ENCODE results near the gene GRAMD2A.

The GRAMD2A gene

DNA sequence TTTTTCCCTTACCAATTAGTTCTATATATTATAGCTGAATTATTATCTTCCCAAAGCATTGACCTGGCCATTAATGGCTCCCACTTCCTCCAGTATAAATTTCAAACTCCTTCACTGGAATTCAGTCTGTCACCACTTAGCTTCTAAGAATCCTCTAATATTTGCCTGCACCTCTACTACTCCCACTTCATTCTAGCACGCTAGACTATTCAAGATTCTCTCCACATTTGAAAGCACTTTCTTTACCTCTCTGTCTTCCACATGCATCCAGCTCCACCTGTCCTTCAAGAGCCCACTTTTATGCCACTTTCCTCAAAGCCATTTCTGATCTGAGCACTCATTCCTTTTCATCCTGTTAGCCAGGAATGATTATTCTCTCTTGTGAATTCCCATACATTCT, 64.4 kb downstream of the GRAMD2A start:
- H3K9me3 ChIP-seq (ENCODE audit: insufficient read depth, low read length) = no peaks in the 10 kb centered on the region

DNA sequence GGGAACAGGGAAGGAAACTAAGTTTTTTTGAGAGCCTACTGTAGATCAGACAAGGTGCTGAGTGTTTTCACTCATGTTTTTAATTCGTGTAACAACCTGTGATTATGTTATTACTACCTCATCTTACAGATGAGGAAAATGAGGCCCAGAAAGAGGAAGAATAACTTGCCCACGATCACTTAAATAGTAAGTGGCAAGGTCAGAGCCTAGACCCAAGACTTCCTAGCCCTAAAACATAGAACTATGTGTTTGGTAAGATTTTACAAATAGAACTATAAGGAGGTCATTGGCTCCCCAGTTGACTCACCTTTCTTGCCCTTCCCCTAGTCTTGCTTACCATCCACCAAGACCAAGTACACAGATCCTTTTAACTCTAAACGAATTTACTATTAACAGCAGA, 65.7 kb downstream of the GRAMD2A start:
- Histone ChIP-seq H3K27ac (ENCODE audit: low read depth, low read length) (no peak overlapping the region), H3F3A (ENCODE audit: insufficient read depth) (no peaks in the 10 kb centered on the region; the same call in 1 of the 2 replicates), H2AFZ (ENCODE audit: low read depth, low read length, severe bottlenecking) (peak overlapping the region; percentile 14)

More for the DNA sequence above, 64.4 kb downstream of the GRAMD2A start:
- Histone ChIP-seq H3K27me3 (ENCODE audit: low read length) (no peaks in the 10 kb centered on the region), H3K9me2 (replicated peaks; ENCODE audit: insufficient read depth, low read length) (no peaks in the 10 kb centered on the region), H3K4me2 (ENCODE audit: low read depth, low read length, poor library complexity, severe bottlenecking) (no peak overlapping the region), H2AFZ (ENCODE audit: low read depth, low read length, severe bottlenecking) (no peak overlapping the region), H4K20me1 (ENCODE audit: low read depth, low read length) (no peaks in the 10 kb centered on the region), H3K36me3 (ENCODE audit: low read length) (no peaks in the 10 kb centered on the region), H3F3A (ENCODE audit: insufficient read depth) (no peaks in the 10 kb centered on the region; the same call in 1 of the 2 replicates), H3K4me3 (ENCODE audit: insufficient read depth, low read length, poor library complexity, severe bottlenecking) (no peak overlapping the region), H3K27ac (ENCODE audit: low read depth, low read length) (no peak overlapping the region), H3K79me2 (ENCODE audit: insufficient read depth, low read length) (no peaks in the 10 kb centered on the region), H3K9ac (ENCODE audit: low read length) (no peak overlapping the region)
- TF ChIP-seq, protein P1, sequence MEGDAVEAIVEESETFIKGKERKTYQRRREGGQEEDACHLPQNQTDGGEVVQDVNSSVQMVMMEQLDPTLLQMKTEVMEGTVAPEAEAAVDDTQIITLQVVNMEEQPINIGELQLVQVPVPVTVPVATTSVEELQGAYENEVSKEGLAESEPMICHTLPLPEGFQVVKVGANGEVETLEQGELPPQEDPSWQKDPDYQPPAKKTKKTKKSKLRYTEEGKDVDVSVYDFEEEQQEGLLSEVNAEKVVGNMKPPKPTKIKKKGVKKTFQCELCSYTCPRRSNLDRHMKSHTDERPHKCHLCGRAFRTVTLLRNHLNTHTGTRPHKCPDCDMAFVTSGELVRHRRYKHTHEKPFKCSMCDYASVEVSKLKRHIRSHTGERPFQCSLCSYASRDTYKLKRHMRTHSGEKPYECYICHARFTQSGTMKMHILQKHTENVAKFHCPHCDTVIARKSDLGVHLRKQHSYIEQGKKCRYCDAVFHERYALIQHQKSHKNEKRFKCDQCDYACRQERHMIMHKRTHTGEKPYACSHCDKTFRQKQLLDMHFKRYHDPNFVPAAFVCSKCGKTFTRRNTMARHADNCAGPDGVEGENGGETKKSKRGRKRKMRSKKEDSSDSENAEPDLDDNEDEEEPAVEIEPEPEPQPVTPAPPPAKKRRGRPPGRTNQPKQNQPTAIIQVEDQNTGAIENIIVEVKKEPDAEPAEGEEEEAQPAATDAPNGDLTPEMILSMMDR (IDR thresholded peaks at IDR 0.05; ENCODE audit: insufficient read depth, low read length, poor library complexity, severe bottlenecking) = no peak
- TF ChIP-seq EZH2phosphoT487 (conservative IDR thresholded peaks at IDR 0.05; ENCODE audit: low read length) = no peak

DNA sequence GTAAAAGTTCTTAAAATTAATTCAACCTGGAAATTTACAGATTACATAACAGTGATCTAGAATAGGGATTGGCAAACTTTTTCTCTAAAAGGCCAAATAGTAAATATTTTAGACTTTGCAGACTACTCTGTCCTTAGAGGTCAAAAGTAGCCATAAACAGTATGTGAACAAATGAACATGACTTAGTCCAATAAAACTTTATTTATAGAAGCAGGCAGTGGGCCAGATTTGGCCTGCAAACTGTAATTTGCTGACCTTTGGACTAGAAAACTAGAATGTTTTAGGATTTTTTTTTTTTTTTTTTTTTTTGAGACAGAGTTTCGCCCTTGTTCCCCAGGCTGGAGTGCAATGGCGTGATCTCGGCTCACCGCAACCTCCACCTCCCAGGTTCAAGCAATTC, 67.3 kb downstream of the GRAMD2A start:
- H2AFZ ChIP-seq (ENCODE audit: low read depth, low read length, severe bottlenecking) = no peak overlapping the region
- H3K4me3 ChIP-seq (ENCODE audit: insufficient read depth, low read length, poor library complexity, severe bottlenecking) = no peak overlapping the region
- no peaks in the 10 kb centered on the region for H3K9me3 ChIP-seq (ENCODE audit: insufficient read depth, low read length)
- H3K9me2 ChIP-seq (replicated peaks; ENCODE audit: insufficient read depth, low read length) = no peaks in the 10 kb centered on the region
- H4K20me1 ChIP-seq (ENCODE audit: low read depth, low read length) = no peaks in the 10 kb centered on the region
- no peaks in the 10 kb centered on the region for H3K27me3 ChIP-seq (ENCODE audit: low read length)
- no peaks in the 10 kb centered on the region; the same call in 1 of the 2 replicates for H3F3A ChIP-seq (ENCODE audit: insufficient read depth)
- H3K36me3 ChIP-seq (ENCODE audit: low read length) = no peaks in the 10 kb centered on the region
- no peaks in the 10 kb centered on the region for H3K79me2 ChIP-seq (ENCODE audit: insufficient read depth, low read length)
- TF ChIP-seq, protein P1 (IDR thresholded peaks at IDR 0.05; ENCODE audit: insufficient read depth, low read length, poor library complexity, severe bottlenecking) = no peak
- TF ChIP-seq EZH2phosphoT487 (conservative IDR thresholded peaks at IDR 0.05; ENCODE audit: low read length) = no peak
- no peak overlapping the region for H3K9ac ChIP-seq (ENCODE audit: low read length)
- H3K4me2 ChIP-seq (ENCODE audit: low read depth, low read length, poor library complexity, severe bottlenecking) = no peak overlapping the region
- no peak overlapping the region for H3K27ac ChIP-seq (ENCODE audit: low read depth, low read length)

More for the DNA sequence above, 65.7 kb downstream of the GRAMD2A start:
- Histone ChIP-seq H3K36me3 (ENCODE audit: low read length) (no peaks in the 10 kb centered on the region), H3K4me2 (ENCODE audit: low read depth, low read length, poor library complexity, severe bottlenecking) (peak overlapping the region; percentile 12), H4K20me1 (ENCODE audit: low read depth, low read length) (no peaks in the 10 kb centered on the region), H3K4me3 (ENCODE audit: insufficient read depth, low read length, poor library complexity, severe bottlenecking) (no peak overlapping the region), H3K9me2 (replicated peaks; ENCODE audit: insufficient read depth, low read length) (no peaks in the 10 kb centered on the region), H3K9ac (ENCODE audit: low read length) (no peak overlapping the region), H3K27me3 (ENCODE audit: low read length) (no peaks in the 10 kb centered on the region), H3K79me2 (ENCODE audit: insufficient read depth, low read length) (no peaks in the 10 kb centered on the region), H3K9me3 (ENCODE audit: insufficient read depth, low read length) (no peaks in the 10 kb centered on the region)
- TF ChIP-seq, protein P1 (IDR thresholded peaks at IDR 0.05; ENCODE audit: insufficient read depth, low read length, poor library complexity, severe bottlenecking) = no peak
- no peak for TF ChIP-seq EZH2phosphoT487 (conservative IDR thresholded peaks at IDR 0.05; ENCODE audit: low read length)

All from SU-DHL-6 (cell line).